IMR-90 (cell line): ENCODE measurements around the gene TNS3. TPM values are rescaled to one million over a fixed set of nuclear protein-coding genes. Genes with fewer than 3 reads are reported as not detected.

Source experiments
- ATAC-seq: fragments of 200-7000 bp; cut with Tn5 transposase; 2 replicates; pipeline ENCODE4 v1.9.1; 2020; ENCODE audit warnings: low read depth, mild to moderate bottlenecking, moderate library complexity
- BruUV-seq: library from RNA; stranded (reverse); fragments of 400-500 nt; replicated peaks from 2 replicates; lab custom pipeline; 2021; lab: Mats Ljungman, UMichigan
- CTCF ChIA-PET: fragments of 300-600 bp; formaldehyde crosslinking; extraction: SDS; loops from one replicate; lab custom pipeline; 2021; ENCODE audit warnings: antibody characterized with exemption; lab: Yijun Ruan, JAX
- POLR2A ChIA-PET: fragments of 300-600 bp; sonication (Branson Sonifier 250); formaldehyde crosslinking; loops from one replicate; lab custom pipeline; 2022; ENCODE audit warnings: antibody characterized with exemption; ENCODE audit not compliant: unreplicated experiment; lab: Charles Lee
- DNase-seq: peaks from one replicate; pipeline ENCODE4 v3.0.0; 2013
- H2AFZ ChIP-seq: replicated peaks from 2 replicates; pipeline ENCODE3; 2013; ENCODE audit warnings: low read length, mild to moderate bottlenecking; ENCODE audit not compliant: poor library complexity
- H2AK5ac ChIP-seq: 2 replicates; pipeline ENCODE4 v1.6.1; 2013; ENCODE audit warnings: low read depth, low read length, inconsistent platforms
- H2AK9ac ChIP-seq: replicated peaks from 2 replicates; pipeline ENCODE3; 2013; ENCODE audit warnings: mild to moderate bottlenecking, low read depth, low read length, moderate library complexity; ENCODE audit not compliant: poor library complexity
- H2BK120ac ChIP-seq: 2 replicates; pipeline ENCODE4 v1.6.1; 2013; ENCODE audit warnings: low read depth, low read length, inconsistent platforms
- H2BK15ac ChIP-seq: 3 replicates; pipeline ENCODE4 v1.6.1; 2013; ENCODE audit warnings: low read depth, low read length, inconsistent platforms
- H2BK20ac ChIP-seq: 2 replicates; pipeline ENCODE4 v1.6.1; 2013; ENCODE audit warnings: low read depth, mild to moderate bottlenecking, inconsistent platforms, low read length, moderate library complexity
- H2BK5ac ChIP-seq: 2 replicates; pipeline ENCODE4 v1.6.1; 2013; ENCODE audit warnings: mild to moderate bottlenecking, low read depth, low read length, inconsistent platforms; ENCODE audit not compliant: poor library complexity, severe bottlenecking
- H3K14ac ChIP-seq: replicated peaks from 2 replicates; pipeline ENCODE4 v1.6.1; 2013; ENCODE audit warnings: low read depth, low read length, inconsistent platforms
- H3K18ac ChIP-seq: 2 replicates; pipeline ENCODE4 v1.6.1; 2013; ENCODE audit warnings: low read depth, low read length, control low read depth
- H3K23ac ChIP-seq: 2 replicates; pipeline ENCODE4 v1.6.1; 2013; ENCODE audit warnings: low read depth, low read length, inconsistent platforms
- H3K27ac ChIP-seq: 2 replicates; pipeline ENCODE4 v1.5.1; 2013; ENCODE audit warnings: mild to moderate bottlenecking, control low read depth, low read length; ENCODE audit not compliant: insufficient read depth
- H3K27me3 ChIP-seq: 2 replicates; pipeline ENCODE4 v1.6.1; 2013; ENCODE audit warnings: low read length; ENCODE audit not compliant: control insufficient read depth, insufficient read depth
- H3K36me3 ChIP-seq: 2 replicates; pipeline ENCODE4 v1.6.1; 2013; ENCODE audit warnings: low read length, mixed read lengths; ENCODE audit not compliant: control insufficient read depth, insufficient read depth
- H3K4ac ChIP-seq: 2 replicates; pipeline ENCODE4 v1.6.1; 2013; ENCODE audit warnings: low read depth, low read length, inconsistent platforms
- H3K4me1 ChIP-seq: 2 replicates; pipeline ENCODE4 v1.6.1; 2013; ENCODE audit warnings: low read length, mixed read lengths; ENCODE audit not compliant: control insufficient read depth, insufficient read depth
- H3K4me2 ChIP-seq: 2 replicates; pipeline ENCODE4 v1.6.1; 2013; ENCODE audit warnings: low read depth, mild to moderate bottlenecking, control low read depth, low read length, moderate library complexity
- H3K4me3 ChIP-seq: 2 replicates; pipeline ENCODE4 v1.5.1; 2013; ENCODE audit warnings: low read depth, mild to moderate bottlenecking, control low read depth, low read length, moderate library complexity; ENCODE audit not compliant: insufficient read depth
- H3K56ac ChIP-seq: 2 replicates; pipeline ENCODE4 v1.6.1; 2013; ENCODE audit warnings: low read length, inconsistent platforms; ENCODE audit not compliant: insufficient read depth; ENCODE audit errors: extremely low read depth
- H3K79me1 ChIP-seq, 2 experiments: 2 replicates each; pipeline ENCODE4 v1.6.1; 2013; ENCODE audit warnings: low read length in 2 of 2, inconsistent platforms in 1 of 2, low read depth in 1 of 2
- H3K9ac ChIP-seq: 2 replicates; pipeline ENCODE4 v1.6.1; 2013; ENCODE audit warnings: low read depth, low read length, control low read depth
- H3K9me1 ChIP-seq: 2 replicates; pipeline ENCODE4 v1.6.1; 2013; ENCODE audit warnings: low read length, inconsistent platforms; ENCODE audit not compliant: insufficient read depth
- H3K9me3 ChIP-seq: 2 replicates; pipeline ENCODE4 v1.6.1; 2013; ENCODE audit warnings: low read length; ENCODE audit not compliant: control insufficient read depth, insufficient read depth
- H4K20me1 ChIP-seq: 2 replicates; pipeline ENCODE4 v1.6.1; 2013; ENCODE audit warnings: low read length, inconsistent platforms; ENCODE audit not compliant: insufficient read depth
- H4K5ac ChIP-seq: 2 replicates; pipeline ENCODE4 v1.6.1; 2013; ENCODE audit warnings: mild to moderate bottlenecking, low read depth, low read length, control low read depth
- H4K8ac ChIP-seq, 2 experiments: 2 replicates each; pipeline ENCODE4 v1.6.1; 2013; ENCODE audit warnings: low read depth in 2 of 2, low read length in 2 of 2, control low read depth in 1 of 2, inconsistent platforms in 1 of 2
- H4K91ac ChIP-seq: 2 replicates; pipeline ENCODE4 v1.6.1; 2013; ENCODE audit warnings: low read depth, low read length, inconsistent platforms; ENCODE audit not compliant: insufficient read depth
- BHLHE40 ChIP-seq: fragments of 150-350 bp; IDR thresholded peaks from 2 replicates; pipeline ENCODE4 v1.6.1; 2016; ENCODE audit warnings: mild to moderate bottlenecking, low read depth, low read length
- CEBPB ChIP-seq: IDR thresholded peaks from 2 replicates; pipeline ENCODE4 v1.6.1; 2012; ENCODE audit warnings: low read depth, low read length, improper control_type of control experiment
- CHD1 ChIP-seq: IDR thresholded peaks from 2 replicates; pipeline ENCODE4 v1.6.1; 2012; ENCODE audit warnings: low read depth, low read length, improper control_type of control experiment
- ELK1 ChIP-seq: fragments of 150-350 bp; IDR thresholded peaks from 2 replicates; pipeline ENCODE4 v1.6.1; 2016; ENCODE audit warnings: low read depth, mild to moderate bottlenecking, low read length, moderate library complexity, borderline replicate concordance
- FOS ChIP-seq: fragments of 150-350 bp; IDR thresholded peaks from 2 replicates; pipeline ENCODE4 v1.6.1; 2016; ENCODE audit warnings: low read depth, low read length
- MAFK ChIP-seq: IDR thresholded peaks from 2 replicates; pipeline ENCODE4 v1.6.1; 2012; ENCODE audit warnings: low read depth, low read length, improper control_type of control experiment
- POLR2A ChIP-seq: IDR thresholded peaks from 2 replicates; pipeline ENCODE4 v1.6.1; 2012; ENCODE audit warnings: mild to moderate bottlenecking, low read depth, low read length
- RAD21 ChIP-seq: IDR thresholded peaks from 2 replicates; pipeline ENCODE4 v1.6.1; 2012; ENCODE audit warnings: low read length, improper control_type of control experiment
- RCOR1 ChIP-seq: IDR thresholded peaks from 2 replicates; pipeline ENCODE4 v1.6.1; 2012; ENCODE audit warnings: mild to moderate bottlenecking, low read length, improper control_type of control experiment; ENCODE audit not compliant: insufficient replicate concordance
- USF2 ChIP-seq: fragments of 150-350 bp; IDR thresholded peaks from 2 replicates; pipeline ENCODE4 v1.6.1; 2017; ENCODE audit warnings: mild to moderate bottlenecking, antibody characterized with exemption, low read length, low read depth
- WGBS, 2 experiments: methylation state at CpG; one replicate each; pipeline versions ENCODE4 v1.1.5 to v1.1.7; 2013; ENCODE audit warnings: missing lambda C conversion rate in 2 of 2; ENCODE audit not compliant: insufficient read length in 1 of 2; ENCODE audit errors: extremely low coverage in 2 of 2; 5-methylcytosine and 5-hydroxymethylcytosine counted together
- dilution Hi-C: fragments of 300-500 bp; cut with HindIII; formaldehyde crosslinking; loops from one replicate; pipeline ENCODE4 v1.14.3; 2018; ENCODE audit warnings: low sequenced_read_pairs; ENCODE audit not compliant: unreplicated experiment
- in situ Hi-C: fragments of 300-500 bp; cut with MboI; formaldehyde crosslinking; loops from 3 replicates; pipeline ENCODE4 v1.14.3; 2019; ENCODE audit warnings: low sequenced_read_pairs, inconsistent platforms, mixed read lengths
- intact Hi-C: fragments of 100-400 bp; cut with micrococcal nuclease; formaldehyde crosslinking; loops from 2 replicates; pipeline ENCODE4 v1.10.0; 2022
- polyA plus RNA-seq, 3 experiments: library from polyadenylated mRNA; depleted of rRNA; stranded (reverse); fragments of >200 nt; gene quantifications; 2 replicates each; pipeline ENCODE4 v1.2.3, GENCODE V29; 2012; ENCODE audit warnings: low replicate concordance in 1 of 3
- total RNA-seq: library from RNA; depleted of rRNA; stranded (reverse); fragments of >200 nt; gene quantifications from 2 replicates; pipeline ENCODE4 v1.2.3, GENCODE V29; 2012

TNS3 gene
- total and polyA plus RNA-seq, 2 of the 4 experiments (the other 2 are of a cell fraction) = 64.3 to 79.2 TPM

- peak overlapping the region; percentile 36 for H2BK5ac ChIP-seq
- BruUV-seq = no TSS peak
- H2AK5ac ChIP-seq = no peak overlapping the region
- peak overlapping the region; percentile 17 for H2AK9ac ChIP-seq
- no peak overlapping the region for H2BK20ac ChIP-seq
- intact Hi-C loops = no loop called here
- H2BK120ac ChIP-seq = no peak overlapping the region
- H3K14ac ChIP-seq = no peak overlapping the region
- H3K23ac ChIP-seq = no peak overlapping the region
- H3K9me3 ChIP-seq = 0 out of 2 replicates have a peak, but pooled peaks cover 2% of the 10 kb centered on the region
- dilution Hi-C loops = no loop called here
- H4K91ac ChIP-seq = no peak overlapping the region
- H3K4ac ChIP-seq = no peak overlapping the region
- peaks cover 54% of the 10 kb centered on the region for H3K36me3 ChIP-seq
- no peak overlapping the region for H3K4me3 ChIP-seq
- peaks cover 13 to 71% of the 10 kb centered on the region in 2 experiments; a peak in 3 of 4 replicates for H3K79me1 ChIP-seq
- no peak overlapping the region for H2BK15ac ChIP-seq
- H4K20me1 ChIP-seq = peaks cover 30% of the 10 kb centered on the region
- peaks cover 40% of the 10 kb centered on the region for H3K9me1 ChIP-seq
- peak overlapping the region; percentile 61 for H2AFZ ChIP-seq
- H3K9ac ChIP-seq = no peak overlapping the region
- H4K5ac ChIP-seq = no peak overlapping the region
- no peak overlapping the region; the same call in 1 of the 2 replicates for H3K4me2 ChIP-seq
- H3K27me3 ChIP-seq = no peaks in the 10 kb centered on the region
- POLR2A ChIA-PET = no interaction called here
- no peak overlapping the region for H4K8ac ChIP-seq
- H3K27ac ChIP-seq = peak overlapping the region; percentile 30; the same call in 1 of the 2 replicates
- no peak overlapping the region for H3K56ac ChIP-seq
- CTCF ChIA-PET = no interaction called here
- no peak overlapping the region for H3K18ac ChIP-seq
- peaks cover 10% of the 10 kb centered on the region; the same call in 1 of the 2 replicates for H3K4me1 ChIP-seq
- TF ChIP-seq ELK1 = no peak
- TF ChIP-seq USF2 = no peak
- TF ChIP-seq RAD21 = peak; percentile 21; the same call in 1 of the 2 replicates
- no peak for TF ChIP-seq CHD1
- TF ChIP-seq BHLHE40 = peak; percentile 42; the same call in 1 of the 2 replicates
- no peak for TF ChIP-seq MAFK
- TF ChIP-seq CEBPB = peak; percentile 83
- no peak for TF ChIP-seq POLR2A
- TF ChIP-seq FOS = peak; percentile 67
- peak; percentile 91 for TF ChIP-seq RCOR1
- ATAC-seq = peak; percentile 81
- no CpG with 5 or more reads among the region's 5 CpGs for whole genome bisulfite sequencing, 2 experiments
- DNase-seq = peak; percentile 97
- in situ Hi-C loops = no loop called here
Measured at GRCh38 chr7:47418601-47419309, 163.2 kb downstream of the TNS3 start.
